Measurements from ENCODE around the gene ASTN2.

DNA sequence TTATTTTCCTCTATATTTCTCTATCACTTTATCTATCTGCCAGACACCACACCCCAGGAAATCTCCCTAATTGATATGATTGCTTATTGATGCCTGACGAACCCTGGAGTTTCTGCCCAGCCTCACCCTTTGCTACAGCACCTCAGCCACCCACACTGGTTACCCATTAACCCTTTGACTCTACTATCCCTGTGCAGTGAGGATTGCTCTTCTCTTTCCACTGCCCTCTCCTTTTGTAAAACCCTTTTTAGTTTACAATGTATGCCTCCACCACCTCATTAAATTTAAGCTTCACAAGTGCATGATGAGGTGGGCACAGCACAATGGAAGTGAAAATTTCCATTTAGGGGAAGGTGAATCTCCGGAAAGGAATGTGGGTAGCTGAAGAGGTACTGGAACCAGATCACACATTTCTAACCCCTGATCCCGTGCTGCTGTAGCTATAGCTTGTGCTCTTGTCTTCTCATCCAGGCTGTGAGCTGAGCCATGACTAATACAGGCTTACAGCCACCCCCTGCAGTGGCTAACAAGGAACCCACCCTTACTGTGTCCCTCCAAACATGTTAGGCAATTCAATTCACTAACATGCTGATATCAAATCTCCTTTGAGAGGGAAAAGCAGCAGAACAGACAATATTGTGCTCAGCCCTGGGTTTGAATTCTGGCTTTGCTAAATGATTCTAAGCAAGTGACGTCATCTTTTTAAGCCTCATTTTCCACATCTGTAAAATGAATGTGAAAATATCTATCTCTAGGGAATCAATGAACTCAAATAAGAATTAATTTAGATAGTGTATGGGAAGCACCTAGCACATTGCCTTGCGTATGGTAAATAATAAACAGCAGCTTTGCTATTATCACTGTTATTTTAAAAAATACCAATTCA lies 914.6 kb downstream of the ASTN2 start:
- TF ChIP-seq CTCF (conservative IDR thresholded peaks at IDR 0.05 in 1 of 2, IDR thresholded peaks at IDR 0.05 in 1 of 2; ENCODE audit: extremely low read depth in 1 of 2, insufficient read depth in 1 of 2, low read depth in 1 of 2, low read length in 2 of 2) (no peak), EZH2 (IDR thresholded peaks at IDR 0.05; ENCODE audit: borderline replicate concordance, low read length) (no peak)
